A549 (cell line): ENCODE results near the gene DMXL2. TPM values are rescaled to one million over a fixed set of nuclear protein-coding genes. Genes with fewer than 3 reads are reported as not detected.

ENCODE experiments used
- ATAC-seq, 2 experiments: fragments of 200-7000 bp in 1 of 2; fragments of >200 bp in 1 of 2; cut with Nextera tagmentation in 1 of 2; cut with Tn5 transposase in 1 of 2; 3 replicates each; pipeline versions ENCODE4 v1.8.0 to v1.9.1; 2018 to 2020; ENCODE audit warnings: mild to moderate bottlenecking in 1 of 2, moderate library complexity in 1 of 2
- CTCF ChIA-PET: fragments of 300-600 bp; sonication (Branson Sonifier 250); formaldehyde crosslinking; extraction: SDS; loops from one replicate; lab custom pipeline; 2021; ENCODE audit warnings: antibody characterized with exemption, inconsistent platforms; lab: Yijun Ruan, JAX
- POLR2A ChIA-PET: fragments of 350-600 bp; formaldehyde crosslinking; extraction: SDS; loops from one replicate; lab custom pipeline; 2021; ENCODE audit warnings: antibody characterized with exemption, inconsistent platforms; lab: Yijun Ruan, JAX
- DNase-seq, 2 experiments: peaks; one replicate each; pipeline versions ENCODE4 v3.0.0 to v3.0.0-alpha.2; 2011 to 2016; ENCODE audit warnings: low read depth in 1 of 2, low spot score in 1 of 2
- FAIRE-seq: peaks from 2 replicates; lab custom pipeline; 2011; peaks lifted over from hg19 to GRCh38; lab: Jason Lieb, UNC
- H3K27ac ChIP-seq, 2 experiments: fragments of >200 bp; sonication (Bioruptor Twin); formaldehyde crosslinking; 3 replicates each; pipeline ENCODE4 v1.5.1; 2016 to 2017
- H3K4me1 ChIP-seq: fragments of >200 bp; sonication (Bioruptor Twin); formaldehyde crosslinking; 3 replicates; pipeline ENCODE4 v1.6.1; 2016
- H3K4me2 ChIP-seq: fragments of >200 bp; sonication (Bioruptor Twin); formaldehyde crosslinking; 3 replicates; pipeline ENCODE4 v1.6.1; 2016
- H3K4me3 ChIP-seq: fragments of >200 bp; sonication (Bioruptor Twin); formaldehyde crosslinking; 3 replicates; pipeline ENCODE4 v1.5.1; 2016
- H3K9me3 ChIP-seq: fragments of >200 bp; sonication (Bioruptor Twin); formaldehyde crosslinking; 3 replicates; pipeline ENCODE4 v1.6.1; 2016
- CBX8 ChIP-seq: fragments of 200-600 bp; sonication (generic); IDR thresholded peaks from 2 replicates; pipeline ENCODE4 v1.6.1; 2016
- CEBPB ChIP-seq, 2 experiments: fragments of >200 bp in 1 of 2; sonication (Bioruptor Twin) in 1 of 2; formaldehyde crosslinking in 1 of 2; IDR thresholded peaks; 2 replicates each; pipeline ENCODE4 v1.6.1; 2012 to 2016
- CHD2 ChIP-seq: fragments of 150-350 bp; IDR thresholded peaks from 2 replicates; pipeline ENCODE4 v1.6.1; 2014; ENCODE audit warnings: low read length; ENCODE audit not compliant: partially characterized antibody
- EHMT2 ChIP-seq: fragments of 200-600 bp; sonication (generic); IDR thresholded peaks from 2 replicates; pipeline ENCODE4 v1.6.1; 2016; ENCODE audit warnings: antibody characterized with exemption, low read depth, mild to moderate bottlenecking, moderate library complexity
- FOSB ChIP-seq: fragments of 250-450 bp; sonication (Bioruptor Pico); IDR thresholded peaks from 2 replicates; pipeline ENCODE4 v1.5.0; 2020; ENCODE audit warnings: mild to moderate bottlenecking, moderate library complexity
- FOXS1 ChIP-seq: fragments of 250-450 bp; sonication (Bioruptor Pico); IDR thresholded peaks from 2 replicates; pipeline ENCODE4 v1.5.0; 2020; ENCODE audit warnings: mild to moderate bottlenecking, moderate library complexity
- HOXA7 ChIP-seq: fragments of 250-450 bp; sonication (Bioruptor Pico); IDR thresholded peaks from 2 replicates; pipeline ENCODE4 v1.5.0; 2020; ENCODE audit warnings: mild to moderate bottlenecking, moderate library complexity
- HOXB13 ChIP-seq: fragments of 250-450 bp; sonication (Bioruptor Pico); IDR thresholded peaks from 2 replicates; pipeline ENCODE4 v1.5.0; 2020; ENCODE audit warnings: low read depth, mild to moderate bottlenecking, moderate library complexity
- KDM1A ChIP-seq: fragments of 200-600 bp; sonication (generic); IDR thresholded peaks from 2 replicates; pipeline ENCODE4 v1.6.1; 2016; ENCODE audit warnings: low read depth, mild to moderate bottlenecking
- MAFK ChIP-seq: fragments of 450-650 bp; IDR thresholded peaks from 2 replicates; pipeline ENCODE4 v1.6.1; 2014; ENCODE audit not compliant: partially characterized antibody
- MAX ChIP-seq: IDR thresholded peaks from 2 replicates; pipeline ENCODE4 v1.6.1; 2012
- MYC ChIP-seq: IDR thresholded peaks from 2 replicates; pipeline ENCODE4 v1.6.1; 2012; ENCODE audit warnings: mild to moderate bottlenecking, inconsistent platforms, low read length, improper control_type of control experiment, borderline replicate concordance
- NPAS2 ChIP-seq: fragments of 250-450 bp; sonication (Bioruptor Pico); IDR thresholded peaks from 2 replicates; pipeline ENCODE4 v1.8.0; 2022; ENCODE audit warnings: mild to moderate bottlenecking, moderate library complexity, borderline replicate concordance
- NR3C1 ChIP-seq: fragments of >200 bp; sonication (Bioruptor Twin); formaldehyde crosslinking; IDR thresholded peaks from 3 replicates; pipeline ENCODE4 v1.6.1; 2017
- POLR2AphosphoS2 ChIP-seq: conservative IDR thresholded peaks from 2 replicates; pipeline ENCODE4 v1.6.1; 2012; ENCODE audit warnings: low read length, improper control_type of control experiment, inconsistent platforms
- RARB ChIP-seq: fragments of 250-450 bp; sonication (Bioruptor Pico); IDR thresholded peaks from 2 replicates; pipeline ENCODE4 v1.8.0; 2021; ENCODE audit warnings: mild to moderate bottlenecking, moderate library complexity
- RCOR1 ChIP-seq: fragments of 150-350 bp; IDR thresholded peaks from 2 replicates; pipeline ENCODE4 v1.6.1; 2014; ENCODE audit warnings: antibody characterized with exemption, low read length, low read depth
- REST ChIP-seq: fragments of 200-600 bp; sonication (generic); IDR thresholded peaks from 2 replicates; pipeline ENCODE4 v1.6.1; 2016; ENCODE audit warnings: antibody characterized with exemption, mild to moderate bottlenecking, moderate library complexity
- TP53 ChIP-seq: fragments of 250-450 bp; sonication (Bioruptor Pico); IDR thresholded peaks from 2 replicates; pipeline ENCODE4 v1.5.0; 2021; ENCODE audit warnings: mild to moderate bottlenecking, moderate library complexity
- ZFP36 ChIP-seq: fragments of 450-650 bp; IDR thresholded peaks from 2 replicates; pipeline ENCODE4 v1.6.1; 2014; ENCODE audit warnings: borderline replicate concordance; ENCODE audit not compliant: partially characterized antibody
- WGBS: methylation state at CpG from one replicate; pipeline ENCODE4 v1.1.6; 2017; ENCODE audit errors: missing lambda C conversion rate; 5-methylcytosine and 5-hydroxymethylcytosine counted together
- polyA plus RNA-seq, 4 experiments: library from polyadenylated mRNA; depleted of rRNA in 3 of 4; stranded (reverse); fragments of >200 nt; fragmentation: RNase III in 1 of 4; extraction: RNeasy Plus Mini Kit Qiagen cat#74134 plus additional on column Dnase treatment in 1 of 4; gene quantifications; 2 replicates in 3 of 4; 3 replicates in 1 of 4; pipeline ENCODE4 v1.2.3, GENCODE V29; 2011 to 2017

Gene DMXL2
- polyA plus RNA-seq, 2 of the 4 experiments (the other 2 are of a cell fraction): 25.6 to 50.9 TPM

GRCh38 chr15:51579012-51579411 lies 43.6 kb downstream of the DMXL2 start:
- ChIA-PET POLR2A (no interaction called here), CTCF (interaction anchor here (2.3 kb wide), 1 partner anchor 71 kb away, joined by 4 read pairs; no protein-coding TSS in a partner anchor)
- Histone ChIP-seq H3K9me3 (no peaks in the 10 kb centered on the region), H3K4me1 (peaks cover 7% of the 10 kb centered on the region; the same call in 1 of the 3 replicates), H3K27ac (no peak overlapping the region), H3K4me2 (no peak overlapping the region), H3K4me3 (no peak overlapping the region)
- FAIRE-seq (no peak), DNase-seq (no peak), ATAC-seq (no peak)
- WGBS: 99% methylated on average over 2 of the region's 2 CpGs
- TF ChIP-seq MAX (no peak), POLR2AphosphoS2 (no peak), NR3C1 (no peak), ZFP36 (no peak), CEBPB (IDR thresholded peaks at IDR 0.05) (peak; percentile 60 to 77; a peak in 3 of 4 replicates), MAFK (no peak), CBX8 (no peak), FOXS1 (CRISPR knock-in tag) (no peak)
- TF ChIP-seq, all 56 proteins: peak for 1

- DNase-seq (no peak), FAIRE-seq (no peak), ATAC-seq (no peak)
- peaks cover 7% of the 10 kb centered on the region; the same call in 1 of the 3 replicates for H3K4me1 ChIP-seq
- POLR2A ChIA-PET: no interaction called here
- no peak for TF ChIP-seq RARB (CRISPR knock-in tag)
- TF ChIP-seq CEBPB (IDR thresholded peaks at IDR 0.05): no peak
- TF ChIP-seq EHMT2: no peak
- no peak for TF ChIP-seq POLR2AphosphoS2
- no peak for TF ChIP-seq NPAS2 (CRISPR knock-in tag)
- TF ChIP-seq HOXB13: no peak
- TF ChIP-seq FOSB (CRISPR knock-in tag): no peak
- TF ChIP-seq CHD2: no peak
- CTCF ChIA-PET: no interaction called here
- whole genome bisulfite sequencing: 81% methylated on average over 1 of the region's 1 CpG
- no peaks in the 10 kb centered on the region for H3K9me3 ChIP-seq
- H3K4me3 ChIP-seq: no peak overlapping the region
- no peak overlapping the region for H3K27ac ChIP-seq
- no peak overlapping the region for H3K4me2 ChIP-seq
Observed at GRCh38 chr15:51577636-51578304, 44.8 kb downstream of the DMXL2 start.

- Histone ChIP-seq H3K4me2 (no peak overlapping the region), H3K4me1 (peaks cover 7% of the 10 kb centered on the region; the same call in 1 of the 3 replicates), H3K4me3 (no peak overlapping the region), H3K27ac (no peak overlapping the region), H3K9me3 (no peaks in the 10 kb centered on the region)
- ChIA-PET POLR2A (no interaction called here), CTCF (no interaction called here)
- WGBS: 86% methylated on average over 2 of the region's 2 CpGs
- no peak for ATAC-seq
- TF ChIP-seq CEBPB (IDR thresholded peaks at IDR 0.05): peak; percentile 44 to 56; a peak in 2 of 4 replicates
- no peak for TF ChIP-seq HOXA7
- TF ChIP-seq, all 56 proteins: peak for 1
- FAIRE-seq (no peak), DNase-seq (no peak)
Observed at GRCh38 chr15:51576911-51577500, 45.6 kb downstream of the DMXL2 start.

GRCh38 chr15:51576286-51576850 lies 46.2 kb downstream of the DMXL2 start:
- H3K9me3 ChIP-seq: no peaks in the 10 kb centered on the region
- DNase-seq (no peak), FAIRE-seq (no peak), ATAC-seq (no peak)
- no peak overlapping the region for H3K27ac ChIP-seq
- H3K4me1 ChIP-seq: peaks cover 7% of the 10 kb centered on the region; the same call in 1 of the 3 replicates
- 90% methylated on average over 1 of the region's 1 CpG for WGBS
- TF ChIP-seq REST (no peak), KDM1A (no peak), NR3C1 (no peak), MYC (no peak), TP53 (CRISPR knock-in tag) (no peak), RCOR1 (no peak)
- H3K4me3 ChIP-seq: no peak overlapping the region
- POLR2A ChIA-PET: no interaction called here
- CTCF ChIA-PET: interaction anchor here (0.5 kb wide), 1 partner anchor 377 kb away, joined by 3 read pairs; no protein-coding TSS in a partner anchor
- no peak overlapping the region for H3K4me2 ChIP-seq
